IMR-90 (cell line): ENCODE measurements around the gene ERG28. TPM values are rescaled to one million over a fixed set of nuclear protein-coding genes. Genes with fewer than 3 reads are reported as not detected.

Experiments
- ATAC-seq: fragments of 200-7000 bp; cut with Tn5 transposase; 2 replicates; pipeline ENCODE4 v1.9.1; 2020; ENCODE audit warnings: low read depth, mild to moderate bottlenecking, moderate library complexity
- BruUV-seq: library from RNA; stranded (reverse); fragments of 400-500 nt; replicated peaks from 2 replicates; lab custom pipeline; 2021; lab: Mats Ljungman, UMichigan
- CTCF ChIA-PET: fragments of 300-600 bp; formaldehyde crosslinking; extraction: SDS; loops from one replicate; lab custom pipeline; 2021; ENCODE audit warnings: antibody characterized with exemption; lab: Yijun Ruan, JAX
- POLR2A ChIA-PET: fragments of 300-600 bp; sonication (Branson Sonifier 250); formaldehyde crosslinking; loops from one replicate; lab custom pipeline; 2022; ENCODE audit warnings: antibody characterized with exemption; ENCODE audit not compliant: unreplicated experiment; lab: Charles Lee
- DNase-seq: peaks from one replicate; pipeline ENCODE4 v3.0.0; 2013
- H2AFZ ChIP-seq: replicated peaks from 2 replicates; pipeline ENCODE3; 2013; ENCODE audit warnings: low read length, mild to moderate bottlenecking; ENCODE audit not compliant: poor library complexity
- H2AK5ac ChIP-seq: 2 replicates; pipeline ENCODE4 v1.6.1; 2013; ENCODE audit warnings: low read depth, low read length, inconsistent platforms
- H2AK9ac ChIP-seq: replicated peaks from 2 replicates; pipeline ENCODE3; 2013; ENCODE audit warnings: mild to moderate bottlenecking, low read depth, low read length, moderate library complexity; ENCODE audit not compliant: poor library complexity
- H2BK120ac ChIP-seq: 2 replicates; pipeline ENCODE4 v1.6.1; 2013; ENCODE audit warnings: low read depth, low read length, inconsistent platforms
- H2BK15ac ChIP-seq: 3 replicates; pipeline ENCODE4 v1.6.1; 2013; ENCODE audit warnings: low read depth, low read length, inconsistent platforms
- H2BK20ac ChIP-seq: 2 replicates; pipeline ENCODE4 v1.6.1; 2013; ENCODE audit warnings: low read depth, mild to moderate bottlenecking, inconsistent platforms, low read length, moderate library complexity
- H2BK5ac ChIP-seq: 2 replicates; pipeline ENCODE4 v1.6.1; 2013; ENCODE audit warnings: mild to moderate bottlenecking, low read depth, low read length, inconsistent platforms; ENCODE audit not compliant: poor library complexity, severe bottlenecking
- H3K14ac ChIP-seq: replicated peaks from 2 replicates; pipeline ENCODE4 v1.6.1; 2013; ENCODE audit warnings: low read depth, low read length, inconsistent platforms
- H3K18ac ChIP-seq: 2 replicates; pipeline ENCODE4 v1.6.1; 2013; ENCODE audit warnings: low read depth, low read length, control low read depth
- H3K23ac ChIP-seq: 2 replicates; pipeline ENCODE4 v1.6.1; 2013; ENCODE audit warnings: low read depth, low read length, inconsistent platforms
- H3K27ac ChIP-seq: 2 replicates; pipeline ENCODE4 v1.5.1; 2013; ENCODE audit warnings: mild to moderate bottlenecking, control low read depth, low read length; ENCODE audit not compliant: insufficient read depth
- H3K27me3 ChIP-seq: 2 replicates; pipeline ENCODE4 v1.6.1; 2013; ENCODE audit warnings: low read length; ENCODE audit not compliant: control insufficient read depth, insufficient read depth
- H3K36me3 ChIP-seq: 2 replicates; pipeline ENCODE4 v1.6.1; 2013; ENCODE audit warnings: low read length, mixed read lengths; ENCODE audit not compliant: control insufficient read depth, insufficient read depth
- H3K4ac ChIP-seq: 2 replicates; pipeline ENCODE4 v1.6.1; 2013; ENCODE audit warnings: low read depth, low read length, inconsistent platforms
- H3K4me1 ChIP-seq: 2 replicates; pipeline ENCODE4 v1.6.1; 2013; ENCODE audit warnings: low read length, mixed read lengths; ENCODE audit not compliant: control insufficient read depth, insufficient read depth
- H3K4me2 ChIP-seq: 2 replicates; pipeline ENCODE4 v1.6.1; 2013; ENCODE audit warnings: low read depth, mild to moderate bottlenecking, control low read depth, low read length, moderate library complexity
- H3K4me3 ChIP-seq: 2 replicates; pipeline ENCODE4 v1.5.1; 2013; ENCODE audit warnings: low read depth, mild to moderate bottlenecking, control low read depth, low read length, moderate library complexity; ENCODE audit not compliant: insufficient read depth
- H3K56ac ChIP-seq: 2 replicates; pipeline ENCODE4 v1.6.1; 2013; ENCODE audit warnings: low read length, inconsistent platforms; ENCODE audit not compliant: insufficient read depth; ENCODE audit errors: extremely low read depth
- H3K79me1 ChIP-seq, 2 experiments: 2 replicates each; pipeline ENCODE4 v1.6.1; 2013; ENCODE audit warnings: low read length in 2 of 2, inconsistent platforms in 1 of 2, low read depth in 1 of 2
- H3K9ac ChIP-seq: 2 replicates; pipeline ENCODE4 v1.6.1; 2013; ENCODE audit warnings: low read depth, low read length, control low read depth
- H3K9me1 ChIP-seq: 2 replicates; pipeline ENCODE4 v1.6.1; 2013; ENCODE audit warnings: low read length, inconsistent platforms; ENCODE audit not compliant: insufficient read depth
- H3K9me3 ChIP-seq: 2 replicates; pipeline ENCODE4 v1.6.1; 2013; ENCODE audit warnings: low read length; ENCODE audit not compliant: control insufficient read depth, insufficient read depth
- H4K20me1 ChIP-seq: 2 replicates; pipeline ENCODE4 v1.6.1; 2013; ENCODE audit warnings: low read length, inconsistent platforms; ENCODE audit not compliant: insufficient read depth
- H4K5ac ChIP-seq: 2 replicates; pipeline ENCODE4 v1.6.1; 2013; ENCODE audit warnings: mild to moderate bottlenecking, low read depth, low read length, control low read depth
- H4K8ac ChIP-seq, 2 experiments: 2 replicates each; pipeline ENCODE4 v1.6.1; 2013; ENCODE audit warnings: low read depth in 2 of 2, low read length in 2 of 2, control low read depth in 1 of 2, inconsistent platforms in 1 of 2
- H4K91ac ChIP-seq: 2 replicates; pipeline ENCODE4 v1.6.1; 2013; ENCODE audit warnings: low read depth, low read length, inconsistent platforms; ENCODE audit not compliant: insufficient read depth
- BHLHE40 ChIP-seq: fragments of 150-350 bp; IDR thresholded peaks from 2 replicates; pipeline ENCODE4 v1.6.1; 2016; ENCODE audit warnings: mild to moderate bottlenecking, low read depth, low read length
- CEBPB ChIP-seq: IDR thresholded peaks from 2 replicates; pipeline ENCODE4 v1.6.1; 2012; ENCODE audit warnings: low read depth, low read length, improper control_type of control experiment
- CHD1 ChIP-seq: IDR thresholded peaks from 2 replicates; pipeline ENCODE4 v1.6.1; 2012; ENCODE audit warnings: low read depth, low read length, improper control_type of control experiment
- CTCF ChIP-seq: conservative IDR thresholded peaks from 2 replicates; pipeline ENCODE4 v1.5.1; 2012; ENCODE audit warnings: mild to moderate bottlenecking, low read depth, low read length, improper control_type of control experiment
- ELK1 ChIP-seq: fragments of 150-350 bp; IDR thresholded peaks from 2 replicates; pipeline ENCODE4 v1.6.1; 2016; ENCODE audit warnings: low read depth, mild to moderate bottlenecking, low read length, moderate library complexity, borderline replicate concordance
- FOS ChIP-seq: fragments of 150-350 bp; IDR thresholded peaks from 2 replicates; pipeline ENCODE4 v1.6.1; 2016; ENCODE audit warnings: low read depth, low read length
- MAFK ChIP-seq: IDR thresholded peaks from 2 replicates; pipeline ENCODE4 v1.6.1; 2012; ENCODE audit warnings: low read depth, low read length, improper control_type of control experiment
- MAZ ChIP-seq: IDR thresholded peaks from 2 replicates; pipeline ENCODE4 v1.6.1; 2012; ENCODE audit warnings: low read depth, mild to moderate bottlenecking, low read length, improper control_type of control experiment, moderate library complexity, borderline replicate concordance
- MXI1 ChIP-seq: IDR thresholded peaks from 2 replicates; pipeline ENCODE4 v1.6.1; 2012; ENCODE audit warnings: low read depth, mild to moderate bottlenecking, low read length, moderate library complexity, borderline replicate concordance
- NFE2L2 ChIP-seq: fragments of 150-350 bp; IDR thresholded peaks from 2 replicates; pipeline ENCODE4 v1.6.1; 2016; ENCODE audit warnings: low read depth, mild to moderate bottlenecking, low read length
- POLR2A ChIP-seq: IDR thresholded peaks from 2 replicates; pipeline ENCODE4 v1.6.1; 2012; ENCODE audit warnings: mild to moderate bottlenecking, low read depth, low read length
- RAD21 ChIP-seq: IDR thresholded peaks from 2 replicates; pipeline ENCODE4 v1.6.1; 2012; ENCODE audit warnings: low read length, improper control_type of control experiment
- RCOR1 ChIP-seq: IDR thresholded peaks from 2 replicates; pipeline ENCODE4 v1.6.1; 2012; ENCODE audit warnings: mild to moderate bottlenecking, low read length, improper control_type of control experiment; ENCODE audit not compliant: insufficient replicate concordance
- RFX5 ChIP-seq: IDR thresholded peaks from 2 replicates; pipeline ENCODE4 v1.8.0; 2012; ENCODE audit warnings: low read depth, mild to moderate bottlenecking, low read length, moderate library complexity
- SMC3 ChIP-seq: fragments of 150-350 bp; IDR thresholded peaks from 2 replicates; pipeline ENCODE4 v1.6.1; 2016; ENCODE audit warnings: low read depth, mild to moderate bottlenecking, antibody characterized with exemption, low read length, moderate library complexity
- USF2 ChIP-seq: fragments of 150-350 bp; IDR thresholded peaks from 2 replicates; pipeline ENCODE4 v1.6.1; 2017; ENCODE audit warnings: mild to moderate bottlenecking, antibody characterized with exemption, low read length, low read depth
- WGBS, 2 experiments: methylation state at CpG; one replicate each; pipeline versions ENCODE4 v1.1.5 to v1.1.7; 2013; ENCODE audit warnings: missing lambda C conversion rate in 2 of 2; ENCODE audit not compliant: insufficient read length in 1 of 2; ENCODE audit errors: extremely low coverage in 2 of 2; 5-methylcytosine and 5-hydroxymethylcytosine counted together
- dilution Hi-C: fragments of 300-500 bp; cut with HindIII; formaldehyde crosslinking; loops from one replicate; pipeline ENCODE4 v1.14.3; 2018; ENCODE audit warnings: low sequenced_read_pairs; ENCODE audit not compliant: unreplicated experiment
- in situ Hi-C: fragments of 300-500 bp; cut with MboI; formaldehyde crosslinking; loops from 3 replicates; pipeline ENCODE4 v1.14.3; 2019; ENCODE audit warnings: low sequenced_read_pairs, inconsistent platforms, mixed read lengths
- intact Hi-C: fragments of 100-400 bp; cut with micrococcal nuclease; formaldehyde crosslinking; loops from 2 replicates; pipeline ENCODE4 v1.10.0; 2022
- polyA plus RNA-seq, 3 experiments: library from polyadenylated mRNA; depleted of rRNA; stranded (reverse); fragments of >200 nt; gene quantifications; 2 replicates each; pipeline ENCODE4 v1.2.3, GENCODE V29; 2012; ENCODE audit warnings: low replicate concordance in 1 of 3
- total RNA-seq: library from RNA; depleted of rRNA; stranded (reverse); fragments of >200 nt; gene quantifications from 2 replicates; pipeline ENCODE4 v1.2.3, GENCODE V29; 2012

ERG28 gene
- total and polyA plus RNA-seq, 2 of the 4 experiments (the other 2 are of a cell fraction): 0.90 to 15.4 TPM

- DNase-seq: peak; percentile 61
Observed at GRCh38 chr14:75689012-75689411, 28.3 kb upstream of the ERG28 start.

More at GRCh38 chr14:75689012-75689411, 28.3 kb upstream of the ERG28 start:
- H3K14ac ChIP-seq: no peak overlapping the region
- no peak overlapping the region for H4K8ac ChIP-seq
- no peak overlapping the region for H3K4ac ChIP-seq
- H2AFZ ChIP-seq: no peak overlapping the region
- in situ Hi-C loops: no loop called here
- no peak overlapping the region for H3K4me2 ChIP-seq
- no peak overlapping the region for H2BK15ac ChIP-seq
- no peak overlapping the region for H3K27ac ChIP-seq
- H4K91ac ChIP-seq: no peak overlapping the region
- H3K23ac ChIP-seq: no peak overlapping the region
- no peak overlapping the region for H2AK9ac ChIP-seq
- peaks cover 13% of the 10 kb centered on the region for H3K36me3 ChIP-seq
- no peak for TF ChIP-seq RFX5
- TF ChIP-seq POLR2A: no peak
- TF ChIP-seq MXI1: no peak
- no peak for TF ChIP-seq USF2
- TF ChIP-seq CHD1: no peak
- no peak for TF ChIP-seq RCOR1
- no peak for TF ChIP-seq CEBPB
- no peak for TF ChIP-seq MAFK
- no peak for TF ChIP-seq MAZ
- TF ChIP-seq CTCF: no peak
- TF ChIP-seq FOS: no peak
- no peak for TF ChIP-seq ELK1
- TF ChIP-seq SMC3: no peak
- no peak for TF ChIP-seq RAD21
- no peak for TF ChIP-seq NFE2L2
- TF ChIP-seq BHLHE40: no peak
- no peak overlapping the region for H3K56ac ChIP-seq
- ChIA-PET POLR2A (no interaction called here), CTCF (no interaction called here)
- no peak overlapping the region for H4K5ac ChIP-seq
- intact Hi-C loops: no loop called here
- ATAC-seq: peak; percentile 54; the same call in 1 of the 2 replicates
- H4K20me1 ChIP-seq: no peaks in the 10 kb centered on the region
- H3K18ac ChIP-seq: no peak overlapping the region
- H2BK5ac ChIP-seq: no peak overlapping the region
- H3K79me1 ChIP-seq: no peaks in the 10 kb centered on the region
- H3K9me3 ChIP-seq: 0 out of 2 replicates have a peak, but pooled peaks cover 1% of the 10 kb centered on the region
- no peak overlapping the region for H3K4me3 ChIP-seq
- dilution Hi-C loops: no loop called here
- no peaks in the 10 kb centered on the region for H3K27me3 ChIP-seq
- H2BK20ac ChIP-seq: no peak overlapping the region
- H2AK5ac ChIP-seq: no peak overlapping the region
- H3K9me1 ChIP-seq: no peaks in the 10 kb centered on the region
- H2BK120ac ChIP-seq: no peak overlapping the region
- BruUV-seq: no TSS peak
- H3K4me1 ChIP-seq: peaks cover 4% of the 10 kb centered on the region; the same call in 1 of the 2 replicates
- no peak overlapping the region for H3K9ac ChIP-seq
- WGBS, 2 experiments: 40% methylated on average over 1 of the region's 2 CpGs; no CpG with 5 or more reads in 1 of the 2 experiments
